Fibroblast of lung (primary cell): ENCODE data around the gene L3MBTL3. TPM values are rescaled to one million over a fixed set of nuclear protein-coding genes. Genes with fewer than 3 reads are reported as not detected.
"Not testable (repeated sequence)": the region's sequence is repeated elsewhere in the genome, so short reads cannot be mapped to it uniquely, and the experiment has no call there.

ENCODE experiments used
- DNase-seq, 2 donors: peaks; one replicate each; pipeline versions ENCODE4 v3.0.0 to v3.0.0-alpha.2; 2010; ENCODE audit warnings: low read depth in 2 of 2
- H2AFZ ChIP-seq: 2 replicates; pipeline ENCODE4 v1.5.1; 2012; ENCODE audit warnings: low read length, control low read depth, inconsistent platforms
- H3K27ac ChIP-seq: 2 replicates; pipeline ENCODE4 v1.5.1; 2011; ENCODE audit warnings: low read length, control low read depth; ENCODE audit not compliant: insufficient read depth
- H3K27me3 ChIP-seq: 2 replicates; pipeline ENCODE4 v1.5.1; 2011; ENCODE audit warnings: mild to moderate bottlenecking, low read length; ENCODE audit not compliant: control insufficient read depth, insufficient read depth
- H3K36me3 ChIP-seq: 2 replicates; pipeline ENCODE4 v1.5.1; 2011; ENCODE audit warnings: low read length; ENCODE audit not compliant: control insufficient read depth, insufficient read depth
- H3K4me1 ChIP-seq: 2 replicates; pipeline ENCODE4 v1.5.1; 2011; ENCODE audit warnings: low read length; ENCODE audit not compliant: control insufficient read depth, insufficient read depth; ENCODE audit errors: extremely low read depth
- H3K4me2 ChIP-seq: 2 replicates; pipeline ENCODE4 v1.5.1; 2011; ENCODE audit warnings: low read length, control low read depth; ENCODE audit not compliant: insufficient read depth; ENCODE audit errors: extremely low read depth
- H3K4me3 ChIP-seq, 4 experiments: fragments of 200-600 bp in 1 of 4; sonication (generic) in 1 of 4; replicated peaks in 1 of 4; 2 replicates each; pipeline ENCODE4 v1.5.1; 2011 to 2016; ENCODE audit warnings: low read length in 4 of 4, low read depth in 3 of 4, mild to moderate bottlenecking in 3 of 4, control low read depth in 2 of 4, inconsistent platforms in 1 of 4, mixed read lengths in 1 of 4; ENCODE audit not compliant: insufficient read depth in 1 of 4; ENCODE audit errors: control extremely low read depth in 1 of 4
- H3K79me2 ChIP-seq: 2 replicates; pipeline ENCODE4 v1.5.1; 2012; ENCODE audit warnings: mild to moderate bottlenecking, low read length, inconsistent platforms; ENCODE audit not compliant: control insufficient read depth, insufficient read depth
- H3K9ac ChIP-seq: 2 replicates; pipeline ENCODE4 v1.5.1; 2011; ENCODE audit warnings: mild to moderate bottlenecking, low read length, control low read depth; ENCODE audit not compliant: insufficient read depth
- H3K9me3 ChIP-seq: 2 replicates; pipeline ENCODE4 v1.5.1; 2012; ENCODE audit warnings: low read depth, low read length; ENCODE audit not compliant: control insufficient read depth, insufficient read depth
- H4K20me1 ChIP-seq: 2 replicates; pipeline ENCODE4 v1.5.1; 2011; ENCODE audit warnings: low read length; ENCODE audit not compliant: control insufficient read depth, insufficient read depth; ENCODE audit errors: extremely low read depth
- CTCF ChIP-seq, 2 donors: IDR thresholded peaks in 1 of 2; conservative IDR thresholded peaks in 1 of 2; 1 replicate in 1 of 2; 2 replicates in 1 of 2; pipeline ENCODE4 v1.5.1; 2011 to 2012; ENCODE audit warnings: low read length in 2 of 2, control low read depth in 1 of 2, inconsistent platforms in 1 of 2, low read depth in 1 of 2, mild to moderate bottlenecking in 1 of 2
- EZH2 ChIP-seq: IDR thresholded peaks from 2 replicates; pipeline ENCODE4 v1.5.1; 2012; ENCODE audit warnings: low read length, control low read depth, mild to moderate bottlenecking; ENCODE audit errors: missing control alignments
- polyA plus RNA-seq, 2 donors: library from polyadenylated mRNA; depleted of rRNA in 1 of 2; stranded (reverse) in 1 of 2; unstranded in 1 of 2; fragments of >200 nt; gene quantifications; 2 replicates each; pipeline ENCODE4 v1.2.1, GENCODE V29; 2011 to 2012; ENCODE audit warnings: missing spikeins in 1 of 2
- total RNA-seq: library from RNA; depleted of rRNA; stranded (reverse); fragments of >200 nt; gene quantifications from 2 replicates; pipeline ENCODE4 v1.2.1, GENCODE V29; 2014

Gene L3MBTL3
- total and polyA plus RNA-seq, 2 donors (not counting 1 experiment from before 2014, with no cell fraction given): 5.6 to 6.7 TPM

- Histone ChIP-seq H3K36me3 (no peaks in the 10 kb centered on the region), H3K9ac (no peak overlapping the region), H3K27me3 (no peaks in the 10 kb centered on the region), H3K27ac (no peak overlapping the region), H3K79me2 (no peaks in the 10 kb centered on the region), H2AFZ (no peak overlapping the region), H3K4me1 (no peaks in the 10 kb centered on the region), H3K4me2 (no peak overlapping the region), H3K4me3 (no peak overlapping the region), H4K20me1 (no peaks in the 10 kb centered on the region), H3K9me3 (no peaks in the 10 kb centered on the region)
- DNase-seq: peak; percentile 29 to 93
- no peak for TF ChIP-seq EZH2
- no peak for TF ChIP-seq CTCF (conservative IDR thresholded peaks at IDR 0.05 in 1 of 2, IDR thresholded peaks at IDR 0.05 in 1 of 2; ENCODE audit: low read depth in 1 of 2, low read length in 2 of 2)
Measured at GRCh38 chr6:130167655-130168054, 149.3 kb downstream of the L3MBTL3 start.

- not testable (repeated sequence) for H4K20me1 ChIP-seq, H3K9ac ChIP-seq, H3K9me3 ChIP-seq, DNase-seq, H2AFZ ChIP-seq, H3K36me3 ChIP-seq, H3K27ac ChIP-seq, H3K4me2 ChIP-seq, H3K27me3 ChIP-seq, H3K79me2 ChIP-seq, H3K4me3 ChIP-seq, H3K4me1 ChIP-seq
Measured at GRCh38 chr6:130170160-130170559, 151.8 kb downstream of the L3MBTL3 start.

GRCh38 chr6:130173377-130174004 is 155.1 kb downstream of the L3MBTL3 start:
- H3K4me3 ChIP-seq, H3K79me2 ChIP-seq, H3K9ac ChIP-seq, H4K20me1 ChIP-seq, H3K4me2 ChIP-seq, H2AFZ ChIP-seq, H3K27me3 ChIP-seq, H3K27ac ChIP-seq, H3K9me3 ChIP-seq, H3K4me1 ChIP-seq, H3K36me3 ChIP-seq, DNase-seq: not testable (repeated sequence)

- TF ChIP-seq EZH2 (no peak), CTCF (conservative IDR thresholded peaks at IDR 0.05 in 1 of 2, IDR thresholded peaks at IDR 0.05 in 1 of 2; ENCODE audit: low read depth in 1 of 2, low read length in 2 of 2) (no peak)
Measured at GRCh38 chr6:130176378-130176777, 158.0 kb downstream of the L3MBTL3 start.

More at GRCh38 chr6:130176378-130176777, 158.0 kb downstream of the L3MBTL3 start:
- Histone ChIP-seq H4K20me1 (no peaks in the 10 kb centered on the region), H3K36me3 (no peaks in the 10 kb centered on the region), H3K4me3 (no peak overlapping the region), H3K9me3 (no peaks in the 10 kb centered on the region), H3K4me1 (peaks cover 5% of the 10 kb centered on the region), H2AFZ (no peak overlapping the region), H3K9ac (no peak overlapping the region), H3K79me2 (no peaks in the 10 kb centered on the region), H3K4me2 (no peak overlapping the region), H3K27me3 (no peaks in the 10 kb centered on the region), H3K27ac (no peak overlapping the region)
- no peak for DNase-seq
